Activated CD4-positive, alpha-beta T cell treated with anti-CD3 and anti-CD28 coated beads for 36 hours (primary cell): ENCODE measurements around the gene PTPN6. TPM values are rescaled to one million over a fixed set of nuclear protein-coding genes. Genes with fewer than 3 reads are reported as not detected.

Experiments used
- ATAC-seq: fragments of 200-7000 bp; cut with Tn5 transposase; one replicate; pipeline ENCODE4 v1.10.0; 2021; ENCODE audit warnings: mild to moderate bottlenecking, moderate library complexity
- CTCF ChIA-PET: fragments of 350-600 bp; sonication (Branson Sonifier 250); formaldehyde crosslinking; loops from one replicate; lab custom pipeline; 2021; ENCODE audit warnings: antibody characterized with exemption; lab: Charles Lee
- POLR2A ChIA-PET: fragments of 350-600 bp; sonication (Branson Sonifier 250); formaldehyde crosslinking; loops from one replicate; lab custom pipeline; 2021; ENCODE audit warnings: antibody characterized with exemption, inconsistent platforms; lab: Charles Lee
- DNase-seq: peaks from one replicate; pipeline ENCODE4 v3.0.0-alpha.2; 2020
- H3K27ac Mint-ChIP-seq: one replicate; pipeline ENCODE4 v1.8.0; 2021; ENCODE audit warnings: mixed read lengths
- H3K27me3 Mint-ChIP-seq: one replicate; pipeline ENCODE4 v1.8.0; 2021; ENCODE audit warnings: mixed read lengths
- H3K36me3 Mint-ChIP-seq: one replicate; pipeline ENCODE4 v1.8.0; 2021; ENCODE audit warnings: low read depth, mixed read lengths
- H3K4me1 Mint-ChIP-seq: one replicate; pipeline ENCODE4 v1.8.0; 2021; ENCODE audit warnings: mixed read lengths
- H3K4me3 Mint-ChIP-seq: one replicate; pipeline ENCODE4 v1.8.0; 2021; ENCODE audit warnings: mild to moderate bottlenecking, moderate library complexity, mixed read lengths
- H3K9me3 Mint-ChIP-seq: one replicate; pipeline ENCODE4 v1.8.0; 2021; ENCODE audit warnings: low read depth, mixed read lengths
- intact Hi-C, 2 experiments: fragments of 100-400 bp; cut with DNase I in 1 of 2; cut with micrococcal nuclease in 1 of 2; formaldehyde crosslinking; loops; one replicate each; pipeline versions ENCODE4 v1.14.2 to v1.15.1; 2022 to 2024; cut with DNase I, micrococcal nuclease
- microRNA-seq: library from miRNA; unstranded; fragments of <30 nt; microRNA quantifications from one replicate; pipeline ENCODE4 v1.2.0, GENCODE V29; 2021; ENCODE audit warnings: borderline replicate concordance
- total RNA-seq, 2 experiments: library from RNA; stranded (reverse); gene quantifications; one replicate each; pipeline ENCODE4 v1.2.3, GENCODE V29; 2021

The PTPN6 gene
- total RNA-seq, 2 experiments from 2014 or later = 335 to 483 TPM

- ATAC-seq (peak; percentile 53), DNase-seq (no peak)
- peaks cover 25% of the 10 kb centered on the region for H3K36me3 Mint-ChIP-seq
- intact Hi-C loops = no loop called here
- no peaks in the 10 kb centered on the region for H3K27me3 Mint-ChIP-seq
- H3K9me3 Mint-ChIP-seq = no peaks in the 10 kb centered on the region
- POLR2A ChIA-PET = interaction anchor here (0.6 to 0.7 kb wide), 3 partner anchors 22 to 67 kb away, joined by 3 to 5 read pairs (median 3); no protein-coding TSS in a partner anchor
- H3K4me3 Mint-ChIP-seq = no peak overlapping the region
- peak overlapping the region; percentile 4 for H3K27ac Mint-ChIP-seq
- CTCF ChIA-PET = interaction anchor here (0.5 to 1.2 kb wide), 7 partner anchors 19 to 320 kb away, joined by 3 to 4 read pairs (median 3); partner anchors contain the start of gene LRRC23
- H3K4me1 Mint-ChIP-seq = peaks cover 11% of the 10 kb centered on the region
Observed at GRCh38 chr12:7004287-7004803, 53.2 kb downstream of the PTPN6 start.

DNA sequence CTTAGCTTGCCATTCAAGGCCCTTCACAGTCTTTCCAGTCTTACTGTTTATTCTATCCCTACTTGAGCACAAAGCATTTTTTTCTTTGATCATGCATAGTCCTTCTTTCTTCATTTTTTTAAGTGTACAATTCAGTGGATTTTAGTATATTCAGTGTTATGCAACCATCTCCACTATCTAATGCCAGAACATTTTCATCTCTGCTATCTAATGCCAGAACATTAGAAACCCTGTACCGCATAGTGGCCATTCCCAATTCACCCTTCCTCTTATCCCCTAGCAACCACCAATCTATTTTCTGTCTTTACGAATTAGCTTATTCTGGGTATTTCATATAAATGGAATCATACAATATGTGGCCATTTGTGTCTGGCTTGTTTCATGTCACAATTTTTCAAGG, 53.7 kb downstream of the PTPN6 start:
- ChIA-PET CTCF (interaction anchor here (0.5 to 1.2 kb wide), 6 partner anchors 9 to 320 kb away, joined by 3 to 4 read pairs (median 3); partner anchors contain the start of gene LRRC23), POLR2A (interaction anchor here (0.6 to 0.7 kb wide), 2 partner anchors 22 to 67 kb away, joined by 3 read pairs; no protein-coding TSS in a partner anchor)
- DNase-seq = no peak
- peaks cover 24% of the 10 kb centered on the region for H3K36me3 Mint-ChIP-seq
- H3K9me3 Mint-ChIP-seq = no peaks in the 10 kb centered on the region
- no peak for ATAC-seq
- intact Hi-C loops = no loop called here
- H3K4me1 Mint-ChIP-seq = peaks cover 11% of the 10 kb centered on the region
- no peaks in the 10 kb centered on the region for H3K27me3 Mint-ChIP-seq
- no peak overlapping the region for H3K4me3 Mint-ChIP-seq
- no peak overlapping the region for H3K27ac Mint-ChIP-seq

DNA sequence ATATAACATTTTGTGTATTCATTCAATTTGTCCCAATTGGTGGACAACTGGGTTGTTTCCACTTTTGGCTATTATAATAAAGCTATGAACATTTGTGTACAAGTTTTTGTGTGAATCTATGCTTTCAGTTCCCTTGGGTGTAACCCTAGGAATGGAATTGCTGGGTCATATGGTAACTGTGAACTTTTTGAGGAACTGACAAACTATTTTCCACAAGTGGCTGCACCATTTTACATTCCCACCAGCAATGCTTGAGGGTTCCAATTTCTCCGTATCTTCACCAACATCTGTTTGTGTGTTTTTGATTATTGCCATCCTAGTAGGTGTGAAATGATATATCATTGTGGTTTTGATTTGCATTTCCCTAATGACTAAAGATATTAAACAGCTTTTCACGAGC, 54.2 kb downstream of the PTPN6 start:
- CTCF ChIA-PET = interaction anchor here (0.8 to 1.1 kb wide), 4 partner anchors 9 to 106 kb away, joined by 3 to 7 read pairs (median 4); no protein-coding TSS in a partner anchor
- H3K27ac Mint-ChIP-seq = no peak overlapping the region
- POLR2A ChIA-PET = interaction anchor here (0.6 to 0.7 kb wide), 2 partner anchors 23 to 66 kb away, joined by 3 read pairs; no protein-coding TSS in a partner anchor
- H3K4me1 Mint-ChIP-seq = peaks cover 11% of the 10 kb centered on the region
- no peaks in the 10 kb centered on the region for H3K9me3 Mint-ChIP-seq
- H3K27me3 Mint-ChIP-seq = no peaks in the 10 kb centered on the region
- H3K4me3 Mint-ChIP-seq = no peak overlapping the region
- DNase-seq (no peak), ATAC-seq (no peak)
- intact Hi-C loops = no loop called here
- peaks cover 27% of the 10 kb centered on the region for H3K36me3 Mint-ChIP-seq

DNA sequence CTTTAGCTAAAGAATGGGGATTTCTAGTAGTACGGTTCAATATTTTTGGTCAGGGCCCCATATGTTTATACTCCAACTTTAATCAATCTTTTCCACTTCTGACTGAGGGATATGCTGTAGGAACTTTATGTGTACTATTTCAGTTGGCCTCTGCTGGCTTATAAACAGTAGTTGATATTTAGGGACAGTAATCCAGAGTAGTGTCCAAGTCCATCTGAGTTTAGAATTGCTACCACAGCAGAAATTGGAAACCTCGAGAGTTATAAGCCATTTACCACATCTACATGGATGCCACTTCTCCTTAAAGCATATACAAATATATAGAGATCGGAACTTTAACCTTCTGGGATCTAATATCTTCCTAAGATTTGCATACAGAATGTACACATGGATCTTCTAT, 55.5 kb downstream of the PTPN6 start:
- CTCF ChIA-PET = interaction anchor here (0.9 kb wide), 1 partner anchor 49 kb away, joined by 3 read pairs; no protein-coding TSS in a partner anchor
- peaks cover 24% of the 10 kb centered on the region for H3K36me3 Mint-ChIP-seq

DNA sequence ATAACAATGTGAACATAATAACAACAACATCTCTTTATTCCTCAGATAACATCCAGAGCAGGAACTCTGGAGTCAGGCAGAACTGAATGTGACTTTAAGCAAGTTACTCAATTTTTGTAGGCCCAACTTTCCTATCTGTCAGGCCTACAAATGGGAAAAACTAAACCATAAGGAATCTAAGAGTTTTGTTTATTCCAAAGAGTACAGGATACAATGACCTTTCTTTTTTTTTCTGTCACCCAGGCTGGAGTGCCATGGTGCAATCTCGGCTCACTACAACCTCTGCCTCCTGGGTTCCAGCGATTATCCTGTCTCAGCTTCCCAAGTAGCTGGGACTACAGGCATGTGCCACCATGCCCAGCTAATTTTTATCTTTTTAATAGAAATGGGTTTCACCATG, 57.7 kb downstream of the PTPN6 start:
- CTCF ChIA-PET = interaction anchor here (1.0 kb wide), 1 partner anchor 9 kb away, joined by 4 read pairs; the partner anchor contains the start of gene LPCAT3
- POLR2A ChIA-PET = no interaction called here
- no peak for DNase-seq

More for the DNA sequence above, 55.5 kb downstream of the PTPN6 start:
- POLR2A ChIA-PET = no interaction called here
- no peak for ATAC-seq
- Mint-ChIP-seq H3K27ac (no peak overlapping the region), H3K9me3 (no peaks in the 10 kb centered on the region), H3K27me3 (no peaks in the 10 kb centered on the region), H3K4me1 (peaks cover 11% of the 10 kb centered on the region), H3K4me3 (no peak overlapping the region)
- intact Hi-C loops = no loop called here
- DNase-seq = no peak

DNA sequence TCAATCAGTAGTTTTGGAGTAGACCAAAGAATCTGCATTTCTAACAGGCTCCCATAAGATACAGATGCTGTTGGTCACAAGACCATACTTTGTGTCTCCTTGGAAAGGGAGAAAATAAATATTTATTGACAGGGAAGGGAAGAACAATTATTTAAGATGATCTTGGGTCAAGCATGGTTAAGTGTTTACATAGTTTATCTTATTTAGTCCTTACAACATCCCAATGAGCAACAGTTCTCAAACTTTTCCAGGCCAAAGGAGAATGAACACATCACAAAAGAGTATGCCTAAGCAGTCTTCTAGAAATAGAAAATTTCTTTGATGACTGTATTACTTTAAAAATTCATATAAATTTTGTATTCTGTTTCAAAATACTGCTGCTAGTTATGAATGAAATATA, 58.4 kb downstream of the PTPN6 start:
- ATAC-seq (no peak), DNase-seq (no peak)
- Mint-ChIP-seq H3K4me1 (peaks cover 11% of the 10 kb centered on the region), H3K4me3 (no peak overlapping the region), H3K27me3 (no peaks in the 10 kb centered on the region), H3K27ac (no peak overlapping the region), H3K36me3 (peaks cover 14% of the 10 kb centered on the region), H3K9me3 (no peaks in the 10 kb centered on the region)
- POLR2A ChIA-PET = no interaction called here
- intact Hi-C loops = no loop called here
- CTCF ChIA-PET = interaction anchor here (1.2 to 1.6 kb wide), 2 partner anchors 9 to 102 kb away, joined by 5 read pairs; partner anchors contain the start of gene LPCAT3

More for the DNA sequence above, 57.7 kb downstream of the PTPN6 start:
- Mint-ChIP-seq H3K9me3 (no peaks in the 10 kb centered on the region), H3K4me3 (no peak overlapping the region), H3K27ac (no peak overlapping the region), H3K36me3 (peaks cover 17% of the 10 kb centered on the region), H3K27me3 (no peaks in the 10 kb centered on the region), H3K4me1 (peaks cover 14% of the 10 kb centered on the region)
- ATAC-seq = no peak
- intact Hi-C loops = no loop called here

Small RNA genes within 50 kb of the gene (microRNA-seq; reads per million reads assigned to microRNA genes)
- gene MIR141 = 71.2 reads per million, percentile 60 among the genes with 10 or more reads in this experiment
- 391 reads per million, percentile 79 among the genes with 10 or more reads in this experiment for gene MIR200C

Other genes starting within 250 kb of the PTPN6 start
- 10 to 100 TPM; 38.3 to 41.6 TPM for gene COPS7A, start 227.3 kb upstream of the PTPN6 start, total RNA-seq
- gene MLF2, start 198.2 kb upstream of the PTPN6 start, total RNA-seq = 100 to 1,000 TPM; 142 to 144 TPM
- 100 to 1,000 TPM in 1 of 2 experiments, 10 to 100 TPM in 1; 62.2 to 105 TPM for gene PTMS, start 185.0 kb upstream of the PTPN6 start, total RNA-seq
- gene LAG3, start 178.8 kb upstream of the PTPN6 start, total RNA-seq = 10 to 100 TPM; 88.2 to 93.9 TPM
- 100 to 1,000 TPM; 206 to 211 TPM for gene CD4, start 161.8 kb upstream of the PTPN6 start, total RNA-seq
- gene GPR162, start 129.5 kb upstream of the PTPN6 start, total RNA-seq = under 1 TPM; 0.11 to 0.26 TPM
- gene P3H3, start 122.9 kb upstream of the PTPN6 start, total RNA-seq = 1 to 10 TPM in 1 of 2 experiments, under 1 TPM in 1; 0.86 to 1.3 TPM
- gene GNB3, start 110.4 kb upstream of the PTPN6 start, total RNA-seq = under 1 TPM; 0.66 to 0.76 TPM
- 10 to 100 TPM; 87.8 to 99.7 TPM for gene CDCA3, start 100.1 kb upstream of the PTPN6 start, total RNA-seq
- 100 to 1,000 TPM; 128 to 132 TPM for gene USP5, start 99.2 kb upstream of the PTPN6 start, total RNA-seq
- gene TPI1, start 83.8 kb upstream of the PTPN6 start, total RNA-seq = 1,000 to 10,000 TPM; 1,824 to 2,753 TPM
- gene SPSB2, start 78.1 kb upstream of the PTPN6 start, total RNA-seq = 1 to 10 TPM; 1.7 to 2.2 TPM
- 1 to 10 TPM; 6.4 to 7.0 TPM for gene LRRC23, start 46.5 kb upstream of the PTPN6 start, total RNA-seq
- 100 to 1,000 TPM; 301 to 317 TPM for gene ENO2, start 36.8 kb upstream of the PTPN6 start, total RNA-seq
- 10 to 100 TPM; 32.2 to 32.4 TPM for gene ATN1, start 23.4 kb upstream of the PTPN6 start, total RNA-seq
- not detected for gene RNU7-1, start 7.5 kb upstream of the PTPN6 start, total RNA-seq
- gene C12orf57, start 7.3 kb upstream of the PTPN6 start, total RNA-seq = 100 to 1,000 TPM; 189 to 208 TPM
- 100 to 1,000 TPM; 398 to 502 TPM for gene PHB2, start 19.3 kb downstream of the PTPN6 start, total RNA-seq
- 100 to 1,000 TPM in 1 of 2 experiments, 10 to 100 TPM in 1; 85.0 to 106 TPM for gene EMG1, start 19.6 kb downstream of the PTPN6 start, total RNA-seq
- gene LPCAT3, start 67.1 kb downstream of the PTPN6 start, total RNA-seq = 10 to 100 TPM; 20.8 to 28.0 TPM
- gene C1S, start 109.4 kb downstream of the PTPN6 start, total RNA-seq = 1 to 10 TPM; 2.4 to 2.8 TPM
- gene C1R, start 141.1 kb downstream of the PTPN6 start, total RNA-seq = 1 to 10 TPM; 1.4 to 2.2 TPM
- 10 to 100 TPM; 17.3 to 18.9 TPM for gene C1RL, start 157.9 kb downstream of the PTPN6 start, total RNA-seq
- gene RBP5, start 177.5 kb downstream of the PTPN6 start, total RNA-seq = not detected
- gene CLSTN3, start 179.0 kb downstream of the PTPN6 start, total RNA-seq = 10 to 100 TPM; 28.2 to 37.9 TPM
- gene PEX5, start 238.3 kb downstream of the PTPN6 start, total RNA-seq = 10 to 100 TPM; 25.4 to 38.8 TPM